Gastroesophageal sphincter (tissue), 4 donors: ENCODE results near the gene DNM3. TPM values are rescaled to one million over a fixed set of nuclear protein-coding genes. Genes with fewer than 3 reads are reported as not detected.

Source experiments
- ATAC-seq: fragments of 150-250 bp; one replicate; pipeline ENCODE4 v1.9.1; 2016; ENCODE audit warnings: mild to moderate bottlenecking, moderate library complexity
- H3K27ac ChIP-seq, 4 donors: fragments of 200-600 bp; sonication (generic) in 3 of 4; 1 replicate in 3 of 4; 2 replicates in 1 of 4; pipeline ENCODE4 v1.5.1; 2016 to 2019
- H3K27me3 ChIP-seq: fragments of 200-600 bp; sonication (generic); one replicate; pipeline ENCODE4 v1.5.1; 2019
- H3K36me3 ChIP-seq, 2 donors: fragments of 200-600 bp; sonication (generic); one replicate each; pipeline ENCODE4 v1.5.1; 2019; ENCODE audit warnings: control low read depth in 1 of 2
- H3K4me1 ChIP-seq, 3 donors: fragments of 200-600 bp; sonication (generic); 1 replicate in 2 of 3; 2 replicates in 1 of 3; pipeline ENCODE4 v1.5.1; 2016 to 2019; ENCODE audit warnings: control low read depth in 2 of 3
- H3K4me3 ChIP-seq, 2 donors: fragments of 200-600 bp; sonication (generic); one replicate each; pipeline ENCODE4 v1.5.1; 2019; ENCODE audit warnings: mild to moderate bottlenecking in 1 of 2, moderate library complexity in 1 of 2
- H3K9me3 ChIP-seq, 3 donors: fragments of 200-600 bp; sonication (generic); one replicate each; pipeline ENCODE4 v1.5.1; 2017 to 2019; ENCODE audit warnings: control low read depth in 2 of 3
- CTCF ChIP-seq, 4 experiments: fragments of 200-600 bp in 2 of 4; fragments of 450-650 bp in 2 of 4; sonication (generic) in 1 of 4; IDR thresholded peaks; one replicate each; pipeline ENCODE4 v1.5.1; 2017 to 2019; ENCODE audit warnings: antibody characterized with exemption in 4 of 4, mild to moderate bottlenecking in 2 of 4, moderate library complexity in 2 of 4
- EP300 ChIP-seq: sonication (generic); formaldehyde crosslinking; IDR thresholded peaks from one replicate; pipeline ENCODE4 v1.6.1; 2017; ENCODE audit warnings: antibody characterized with exemption, mild to moderate bottlenecking
- POLR2A ChIP-seq, 2 donors: fragments of 450-650 bp; IDR thresholded peaks; one replicate each; pipeline ENCODE4 v1.6.1; 2017; ENCODE audit warnings: antibody characterized with exemption in 2 of 2, mild to moderate bottlenecking in 2 of 2, moderate library complexity in 1 of 2
- POLR2AphosphoS5 ChIP-seq: sonication (generic); formaldehyde crosslinking; IDR thresholded peaks from one replicate; pipeline ENCODE4 v1.6.1; 2017; ENCODE audit warnings: antibody characterized with exemption
- WGBS, 2 donors: methylation state at CpG; one replicate each; pipeline ENCODE4 v1.1.5; 2018; ENCODE audit warnings: low coverage in 1 of 2; 5-methylcytosine and 5-hydroxymethylcytosine counted together
- total RNA-seq, 4 donors: library from RNA; depleted of rRNA; stranded (reverse); fragments of >200 nt; gene quantifications; one replicate each; pipeline ENCODE4 v1.1.0, GENCODE V29; 2016

The DNM3 gene
- total RNA-seq, 4 donors from 2014 or later, result 1.9 to 5.0 (median 3.9) TPM

DNA sequence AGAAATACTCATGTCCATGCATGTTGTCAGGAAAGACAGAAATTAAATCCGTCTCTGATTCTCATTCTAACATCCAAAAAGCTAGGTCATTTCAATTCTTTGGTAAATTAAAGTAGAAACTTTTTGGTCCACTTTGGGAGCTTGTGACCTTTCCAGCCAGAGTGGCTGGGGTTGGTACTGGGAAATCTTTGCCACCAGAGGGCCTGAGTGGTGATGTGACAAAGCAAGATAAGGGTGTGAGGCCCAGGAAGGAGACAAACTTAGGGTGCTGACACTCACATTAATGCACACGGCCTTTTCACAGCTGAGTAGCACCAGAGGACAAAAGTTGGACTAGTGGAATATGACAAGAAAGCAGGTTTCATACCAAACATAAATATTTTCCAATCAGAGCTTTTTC lies 144.3 kb downstream of the DNM3 start:
- 43 to 67% methylated on average over 2 of the region's 2 CpGs for WGBS, 2 donors
- ATAC-seq, result no peak
- no peak overlapping the region for H3K27ac ChIP-seq

GRCh38 chr1:171988243-171988885 lies 147.1 kb downstream of the DNM3 start:
- Histone ChIP-seq H3K4me3 (no peak overlapping the region), H3K4me1 (peaks cover 0 to 4% (median 0%) of the 10 kb centered on the region in 3 donors), H3K27ac (no peak overlapping the region), H3K27me3 (no peaks in the 10 kb centered on the region), H3K36me3 (peaks cover 0 to 10% of the 10 kb centered on the region in 2 donors), H3K9me3 (no peaks in the 10 kb centered on the region)
- whole genome bisulfite sequencing, 2 donors, result 50 to 86% methylated on average over 1 of the region's 1 CpG
- TF ChIP-seq POLR2AphosphoS5 (no peak), CTCF (IDR thresholded peaks at IDR 0.05) (no peak), EP300 (no peak), POLR2A (IDR thresholded peaks at IDR 0.05) (no peak)
- no peak for ATAC-seq

More for the DNA sequence above, 144.3 kb downstream of the DNM3 start:
- Histone ChIP-seq H3K36me3 (peaks cover 0 to 10% of the 10 kb centered on the region in 2 donors), H3K27me3 (no peaks in the 10 kb centered on the region), H3K4me3 (no peak overlapping the region), H3K4me1 (peaks cover 0 to 4% (median 0%) of the 10 kb centered on the region in 3 donors), H3K9me3 (no peaks in the 10 kb centered on the region)
- TF ChIP-seq POLR2A (IDR thresholded peaks at IDR 0.05) (no peak), CTCF (IDR thresholded peaks at IDR 0.05) (no peak)

- H3K9me3 ChIP-seq, result no peaks in the 10 kb centered on the region
- no peaks in the 10 kb centered on the region for H3K4me1 ChIP-seq
- TF ChIP-seq CTCF (IDR thresholded peaks at IDR 0.05) (no peak), POLR2AphosphoS5 (no peak), POLR2A (IDR thresholded peaks at IDR 0.05) (no peak), EP300 (no peak)
- peaks cover 0 to 10% of the 10 kb centered on the region in 2 donors for H3K36me3 ChIP-seq
- H3K4me3 ChIP-seq, result no peak overlapping the region
- no peak overlapping the region for H3K27ac ChIP-seq
- no peaks in the 10 kb centered on the region for H3K27me3 ChIP-seq
- no peak for ATAC-seq
Observed at GRCh38 chr1:171990371-171990770, 149.1 kb downstream of the DNM3 start.

GRCh38 chr1:171994293-171994692 lies 153.0 kb downstream of the DNM3 start:
- H3K4me1 ChIP-seq, result no peaks in the 10 kb centered on the region
- no peak overlapping the region for H3K4me3 ChIP-seq
- H3K27me3 ChIP-seq, result no peaks in the 10 kb centered on the region
- H3K9me3 ChIP-seq, result no peaks in the 10 kb centered on the region
- H3K36me3 ChIP-seq, result no peaks in the 10 kb centered on the region
- no peak for ATAC-seq
- no peak overlapping the region for H3K27ac ChIP-seq
- 81 to 90% methylated on average over 2 of the region's 2 CpGs for WGBS, 2 donors
- TF ChIP-seq CTCF (IDR thresholded peaks at IDR 0.05), result no peak
- TF ChIP-seq POLR2AphosphoS5, result no peak
- TF ChIP-seq POLR2A (IDR thresholded peaks at IDR 0.05), result no peak
- TF ChIP-seq EP300, result no peak

- ATAC-seq, result no peak
- Histone ChIP-seq H3K36me3 (no peaks in the 10 kb centered on the region), H3K27me3 (no peaks in the 10 kb centered on the region), H3K9me3 (no peaks in the 10 kb centered on the region), H3K4me1 (no peaks in the 10 kb centered on the region), H3K27ac (no peak overlapping the region), H3K4me3 (no peak overlapping the region)
- 66 to 89% methylated on average over 2 to 3 of the region's 3 CpGs for WGBS, 2 donors
- TF ChIP-seq POLR2AphosphoS5 (no peak), EP300 (no peak), POLR2A (IDR thresholded peaks at IDR 0.05) (no peak), CTCF (IDR thresholded peaks at IDR 0.05) (no peak)
Observed at GRCh38 chr1:171995573-171995972, 154.3 kb downstream of the DNM3 start.
